Neural cell (in vitro differentiated cells): ENCODE measurements around the gene IGIP. TPM values are rescaled to one million over a fixed set of nuclear protein-coding genes. Genes with fewer than 3 reads are reported as not detected.

Experiments used
- H2AFZ ChIP-seq: fragments of 200-600, 300-800 bp; sonication (generic), shearing (Covaris generic); 2 replicates; pipeline ENCODE4 v1.6.0; 2014; ENCODE audit warnings: low read depth, mild to moderate bottlenecking, antibody characterized with exemption, low read length, moderate library complexity
- H3F3A ChIP-seq: fragments of 200-600 bp; shearing (Covaris generic); 2 replicates; pipeline ENCODE4 v1.6.1; 2016; ENCODE audit warnings: mild to moderate bottlenecking, moderate library complexity, mixed read lengths, antibody characterized with exemption, low read length; ENCODE audit not compliant: insufficient read depth, poor library complexity, severe bottlenecking
- H3K27ac ChIP-seq: fragments of 200-600, 300-800 bp; sonication (generic), shearing (Covaris generic); 2 replicates; pipeline ENCODE4 v1.5.1; 2014; ENCODE audit warnings: mild to moderate bottlenecking, low read length, moderate library complexity
- H3K27me3 ChIP-seq: fragments of 300-800, 200-600 bp; sonication (generic), shearing (Covaris generic); 2 replicates; pipeline ENCODE4 v1.6.0; 2014; ENCODE audit warnings: mild to moderate bottlenecking, low read depth, low read length, moderate library complexity; ENCODE audit not compliant: insufficient read depth
- H3K36me3 ChIP-seq: fragments of 300-800, 200-600 bp; sonication (generic), shearing (Covaris generic); 2 replicates; pipeline ENCODE4 v1.5.1; 2014; ENCODE audit warnings: mild to moderate bottlenecking, antibody characterized with exemption, low read length, moderate library complexity; ENCODE audit not compliant: insufficient read depth
- H3K4me2 ChIP-seq: fragments of 300-800, 200-600 bp; sonication (generic), shearing (Covaris generic); 2 replicates; pipeline ENCODE4 v1.6.0; 2014; ENCODE audit warnings: mild to moderate bottlenecking, low read length
- H3K4me3 ChIP-seq: fragments of 300-800, 200-600 bp; sonication (generic), shearing (Covaris generic); 2 replicates; pipeline ENCODE4 v1.5.1; 2014; ENCODE audit warnings: mild to moderate bottlenecking, low read length, moderate library complexity
- H3K79me2 ChIP-seq: fragments of 200-600 bp; shearing (Covaris generic); replicated peaks from 2 replicates; pipeline ENCODE4 v1.6.0; 2014; ENCODE audit warnings: mild to moderate bottlenecking, low read length, moderate library complexity; ENCODE audit not compliant: insufficient read depth
- H3K9ac ChIP-seq: fragments of 300-800, 200-600 bp; sonication (generic), shearing (Covaris generic); 2 replicates; pipeline ENCODE4 v1.6.1; 2016; ENCODE audit warnings: mild to moderate bottlenecking, low read length, mixed read lengths
- H3K9me2 ChIP-seq: fragments of 200-600 bp; shearing (Covaris generic); 2 replicates; pipeline ENCODE4 v1.6.1; 2016; ENCODE audit warnings: mild to moderate bottlenecking, low read length, mixed read lengths; ENCODE audit not compliant: insufficient read depth
- H3K9me3 ChIP-seq: fragments of 200-600, 300-800 bp; sonication (generic), shearing (Covaris generic); 2 replicates; pipeline ENCODE4 v1.6.1; 2016; ENCODE audit warnings: mild to moderate bottlenecking, mixed run types, low read length, moderate library complexity, mixed read lengths
- H4K20me1 ChIP-seq: fragments of 200-600 bp; shearing (Covaris generic); 2 replicates; pipeline ENCODE4 v1.6.1; 2016; ENCODE audit warnings: mild to moderate bottlenecking, mixed run types; ENCODE audit not compliant: insufficient read depth
- EP300 ChIP-seq: fragments of 450-650 bp; conservative IDR thresholded peaks from 2 replicates; pipeline ENCODE4 v1.6.1; 2014; ENCODE audit warnings: antibody characterized with exemption, mild to moderate bottlenecking, moderate library complexity; ENCODE audit not compliant: poor library complexity, severe bottlenecking
- EZH2 ChIP-seq: fragments of 200-600, 300-800 bp; shearing (Covaris generic), sonication (generic); IDR thresholded peaks from 2 replicates; pipeline ENCODE4 v1.6.1; 2014; ENCODE audit warnings: antibody characterized with exemption, low read length, borderline replicate concordance, mild to moderate bottlenecking; ENCODE audit not compliant: insufficient read depth, poor library complexity, severe bottlenecking
- MXI1 ChIP-seq: fragments of 450-650 bp; conservative IDR thresholded peaks from 2 replicates; pipeline ENCODE4 v1.6.1; 2014; ENCODE audit warnings: antibody characterized with exemption, mild to moderate bottlenecking; ENCODE audit not compliant: poor library complexity, severe bottlenecking
- POLR2AphosphoS5 ChIP-seq: IDR thresholded peaks from 2 replicates; pipeline ENCODE4 v1.6.1; 2012
- RAD21 ChIP-seq: fragments of 450-650 bp; conservative IDR thresholded peaks from 2 replicates; pipeline ENCODE4 v1.6.1; 2014; ENCODE audit warnings: antibody characterized with exemption, mild to moderate bottlenecking, moderate library complexity
- SMC3 ChIP-seq: fragments of 450-650 bp; conservative IDR thresholded peaks from 2 replicates; pipeline ENCODE4 v1.6.1; 2014; ENCODE audit warnings: antibody characterized with exemption, mild to moderate bottlenecking, moderate library complexity; ENCODE audit not compliant: poor library complexity
- TAF1 ChIP-seq: IDR thresholded peaks from 2 replicates; pipeline ENCODE4 v1.6.1; 2012; ENCODE audit warnings: low read depth
- polyA plus RNA-seq: library from polyadenylated mRNA; depleted of rRNA; stranded (reverse); fragments of >200 nt; gene quantifications from 2 replicates; pipeline ENCODE4 v1.2.3, GENCODE V29; 2014
- TF ChIP-seq, protein P1 (sequence below): fragments of 450-650 bp; IDR thresholded peaks from 2 replicates; pipeline ENCODE4 v1.5.1; 2014; ENCODE audit warnings: antibody characterized with exemption, mild to moderate bottlenecking, moderate library complexity; ENCODE audit not compliant: poor library complexity, severe bottlenecking
- TF ChIP-seq, protein P2 (sequence below): IDR thresholded peaks from 2 replicates; pipeline ENCODE4 v1.6.1; 2012; ENCODE audit warnings: borderline replicate concordance

The IGIP gene
- polyA plus RNA-seq, 1 donor from 2014 or later, result 4.4 TPM

- H2AFZ ChIP-seq, result no peak overlapping the region
- H3K9me2 ChIP-seq, result no peaks in the 10 kb centered on the region
- H3K79me2 ChIP-seq, result peaks cover 10% of the 10 kb centered on the region
- H4K20me1 ChIP-seq, result peaks cover 3% of the 10 kb centered on the region
- peaks cover 66% of the 10 kb centered on the region for H3K27me3 ChIP-seq
- no peaks in the 10 kb centered on the region for H3F3A ChIP-seq
- no peaks in the 10 kb centered on the region for H3K36me3 ChIP-seq
- no peak overlapping the region for H3K9ac ChIP-seq
- no peaks in the 10 kb centered on the region for H3K9me3 ChIP-seq
- TF ChIP-seq, protein P1, sequence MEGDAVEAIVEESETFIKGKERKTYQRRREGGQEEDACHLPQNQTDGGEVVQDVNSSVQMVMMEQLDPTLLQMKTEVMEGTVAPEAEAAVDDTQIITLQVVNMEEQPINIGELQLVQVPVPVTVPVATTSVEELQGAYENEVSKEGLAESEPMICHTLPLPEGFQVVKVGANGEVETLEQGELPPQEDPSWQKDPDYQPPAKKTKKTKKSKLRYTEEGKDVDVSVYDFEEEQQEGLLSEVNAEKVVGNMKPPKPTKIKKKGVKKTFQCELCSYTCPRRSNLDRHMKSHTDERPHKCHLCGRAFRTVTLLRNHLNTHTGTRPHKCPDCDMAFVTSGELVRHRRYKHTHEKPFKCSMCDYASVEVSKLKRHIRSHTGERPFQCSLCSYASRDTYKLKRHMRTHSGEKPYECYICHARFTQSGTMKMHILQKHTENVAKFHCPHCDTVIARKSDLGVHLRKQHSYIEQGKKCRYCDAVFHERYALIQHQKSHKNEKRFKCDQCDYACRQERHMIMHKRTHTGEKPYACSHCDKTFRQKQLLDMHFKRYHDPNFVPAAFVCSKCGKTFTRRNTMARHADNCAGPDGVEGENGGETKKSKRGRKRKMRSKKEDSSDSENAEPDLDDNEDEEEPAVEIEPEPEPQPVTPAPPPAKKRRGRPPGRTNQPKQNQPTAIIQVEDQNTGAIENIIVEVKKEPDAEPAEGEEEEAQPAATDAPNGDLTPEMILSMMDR, result no peak
- peak; percentile 31 for TF ChIP-seq EZH2
- no peak overlapping the region for H3K4me3 ChIP-seq
- no peak overlapping the region for H3K4me2 ChIP-seq
- H3K27ac ChIP-seq, result no peak overlapping the region
Observed at GRCh38 chr5:140111011-140111858, 14.5 kb upstream of the IGIP start.

DNA sequence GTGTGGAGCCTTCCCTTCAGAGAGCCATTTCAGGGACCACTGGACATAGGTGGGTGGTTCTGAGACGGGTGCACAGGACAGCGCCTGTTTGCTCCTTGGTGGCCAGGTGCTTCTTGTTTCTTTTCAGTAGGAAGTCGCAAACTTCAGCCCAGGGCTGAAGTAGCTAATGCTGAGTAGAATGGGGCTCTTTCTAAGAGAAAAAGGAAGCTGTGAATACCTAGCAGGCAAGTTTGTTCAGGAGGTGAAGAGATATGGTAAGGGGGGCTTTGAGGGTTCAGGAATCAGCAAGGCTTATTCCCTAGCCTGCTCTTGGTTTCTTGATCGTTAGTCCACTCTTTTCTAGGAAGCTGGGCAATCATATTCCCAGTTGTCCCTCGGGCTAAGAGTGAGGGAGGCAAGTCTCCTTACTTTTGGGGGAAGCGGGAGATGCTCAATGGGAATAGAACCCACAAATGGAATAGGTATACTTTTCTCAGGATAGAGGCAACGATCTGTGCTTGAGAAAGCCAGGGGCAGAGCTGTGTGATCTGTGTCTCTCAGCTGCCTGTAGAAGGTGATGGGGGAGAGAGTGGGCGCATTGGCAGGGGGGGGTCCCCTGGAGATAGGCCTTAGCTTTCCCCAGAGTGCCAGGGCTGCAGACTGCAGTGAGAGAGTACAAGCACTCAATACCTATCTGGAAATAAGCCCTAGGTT is 13.7 kb upstream of the IGIP start:
- TF ChIP-seq, protein P1, result no peak
- TF ChIP-seq POLR2AphosphoS5, result no peak
- no peak for TF ChIP-seq EP300
- H3K27me3 ChIP-seq, result peaks cover 62% of the 10 kb centered on the region
- H3K9me3 ChIP-seq, result no peaks in the 10 kb centered on the region
- H3K79me2 ChIP-seq, result peaks cover 13% of the 10 kb centered on the region
- peaks cover 3% of the 10 kb centered on the region for H4K20me1 ChIP-seq
- H3K36me3 ChIP-seq, result no peaks in the 10 kb centered on the region
- H3K27ac ChIP-seq, result no peak overlapping the region
- H2AFZ ChIP-seq, result no peak overlapping the region
- H3K4me2 ChIP-seq, result no peak overlapping the region
- H3F3A ChIP-seq, result no peaks in the 10 kb centered on the region
- H3K9me2 ChIP-seq, result no peaks in the 10 kb centered on the region
- no peak overlapping the region for H3K9ac ChIP-seq
- no peak overlapping the region for H3K4me3 ChIP-seq

DNA sequence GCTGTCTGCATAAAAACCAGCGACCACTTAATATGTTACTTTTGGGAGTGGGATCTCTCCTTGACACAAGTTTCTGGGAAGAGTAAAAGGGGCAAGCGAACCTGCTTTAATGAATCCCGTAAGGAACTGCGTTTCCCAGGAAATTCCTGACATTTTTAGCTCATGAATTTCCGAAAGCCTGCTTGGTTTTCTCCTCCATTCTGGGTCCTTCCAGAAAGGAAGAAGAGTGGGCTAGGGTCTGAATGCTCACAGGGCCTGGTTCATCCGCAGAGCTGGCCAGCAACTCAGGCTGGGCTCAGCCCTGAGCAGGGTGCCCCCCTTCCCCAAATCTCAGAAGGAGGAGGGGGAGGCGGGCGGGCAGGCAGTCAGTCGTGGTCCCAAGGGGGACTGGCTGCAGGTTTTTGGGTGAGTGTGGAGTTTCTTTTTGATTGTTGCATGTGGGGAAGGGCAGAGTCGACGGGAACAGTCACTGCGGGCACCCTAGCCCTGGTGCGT is 13.0 kb upstream of the IGIP start:
- H3K9me3 ChIP-seq, result no peaks in the 10 kb centered on the region
- peak overlapping the region; percentile 70 for H3K9ac ChIP-seq
- TF ChIP-seq TAF1 (no peak), RAD21 (no peak), POLR2AphosphoS5 (no peak), SMC3 (no peak), EZH2 (no peak), EP300 (no peak), MXI1 (no peak)
- TF ChIP-seq, protein P2, sequence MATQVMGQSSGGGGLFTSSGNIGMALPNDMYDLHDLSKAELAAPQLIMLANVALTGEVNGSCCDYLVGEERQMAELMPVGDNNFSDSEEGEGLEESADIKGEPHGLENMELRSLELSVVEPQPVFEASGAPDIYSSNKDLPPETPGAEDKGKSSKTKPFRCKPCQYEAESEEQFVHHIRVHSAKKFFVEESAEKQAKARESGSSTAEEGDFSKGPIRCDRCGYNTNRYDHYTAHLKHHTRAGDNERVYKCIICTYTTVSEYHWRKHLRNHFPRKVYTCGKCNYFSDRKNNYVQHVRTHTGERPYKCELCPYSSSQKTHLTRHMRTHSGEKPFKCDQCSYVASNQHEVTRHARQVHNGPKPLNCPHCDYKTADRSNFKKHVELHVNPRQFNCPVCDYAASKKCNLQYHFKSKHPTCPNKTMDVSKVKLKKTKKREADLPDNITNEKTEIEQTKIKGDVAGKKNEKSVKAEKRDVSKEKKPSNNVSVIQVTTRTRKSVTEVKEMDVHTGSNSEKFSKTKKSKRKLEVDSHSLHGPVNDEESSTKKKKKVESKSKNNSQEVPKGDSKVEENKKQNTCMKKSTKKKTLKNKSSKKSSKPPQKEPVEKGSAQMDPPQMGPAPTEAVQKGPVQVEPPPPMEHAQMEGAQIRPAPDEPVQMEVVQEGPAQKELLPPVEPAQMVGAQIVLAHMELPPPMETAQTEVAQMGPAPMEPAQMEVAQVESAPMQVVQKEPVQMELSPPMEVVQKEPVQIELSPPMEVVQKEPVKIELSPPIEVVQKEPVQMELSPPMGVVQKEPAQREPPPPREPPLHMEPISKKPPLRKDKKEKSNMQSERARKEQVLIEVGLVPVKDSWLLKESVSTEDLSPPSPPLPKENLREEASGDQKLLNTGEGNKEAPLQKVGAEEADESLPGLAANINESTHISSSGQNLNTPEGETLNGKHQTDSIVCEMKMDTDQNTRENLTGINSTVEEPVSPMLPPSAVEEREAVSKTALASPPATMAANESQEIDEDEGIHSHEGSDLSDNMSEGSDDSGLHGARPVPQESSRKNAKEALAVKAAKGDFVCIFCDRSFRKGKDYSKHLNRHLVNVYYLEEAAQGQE, result no peak
- TF ChIP-seq, protein P1, result no peak
- no peaks in the 10 kb centered on the region for H3K9me2 ChIP-seq
- no peak overlapping the region for H3K27ac ChIP-seq
- peak overlapping the region; percentile 84 for H3K4me3 ChIP-seq
- H3K36me3 ChIP-seq, result no peaks in the 10 kb centered on the region
- peaks cover 3% of the 10 kb centered on the region for H4K20me1 ChIP-seq
- peaks cover 13% of the 10 kb centered on the region for H3K79me2 ChIP-seq
- no peak overlapping the region for H3K4me2 ChIP-seq
- peaks cover 66% of the 10 kb centered on the region for H3K27me3 ChIP-seq
- H3F3A ChIP-seq, result no peaks in the 10 kb centered on the region
- no peak overlapping the region for H2AFZ ChIP-seq
